Gastroesophageal sphincter (tissue), 3 donors: ENCODE results near the gene EMC10.

Source experiments
- CTCF ChIP-seq, 4 experiments: fragments of 200-600 bp in 2 of 4; fragments of 450-650 bp in 2 of 4; sonication (generic) in 1 of 4; IDR thresholded peaks; one replicate each; pipeline ENCODE4 v1.5.1; 2017 to 2019; ENCODE audit warnings: antibody characterized with exemption in 4 of 4, mild to moderate bottlenecking in 2 of 4, moderate library complexity in 2 of 4
- EP300 ChIP-seq: sonication (generic); formaldehyde crosslinking; IDR thresholded peaks from one replicate; pipeline ENCODE4 v1.6.1; 2017; ENCODE audit warnings: antibody characterized with exemption, mild to moderate bottlenecking
- POLR2A ChIP-seq, 2 donors: fragments of 450-650 bp; IDR thresholded peaks; one replicate each; pipeline ENCODE4 v1.6.1; 2017; ENCODE audit warnings: antibody characterized with exemption in 2 of 2, mild to moderate bottlenecking in 2 of 2, moderate library complexity in 1 of 2
- POLR2AphosphoS5 ChIP-seq: sonication (generic); formaldehyde crosslinking; IDR thresholded peaks from one replicate; pipeline ENCODE4 v1.6.1; 2017; ENCODE audit warnings: antibody characterized with exemption

GRCh38 chr19:50488389-50489194, 12.3 kb downstream of the EMC10 start:
- no peak for TF ChIP-seq CTCF (IDR thresholded peaks at IDR 0.05)
- TF ChIP-seq POLR2A (IDR thresholded peaks at IDR 0.05) = no peak
- no peak for TF ChIP-seq POLR2AphosphoS5
- TF ChIP-seq EP300 = no peak
